Keratinocyte (primary cell): ENCODE results near the gene DPY19L2. TPM values are rescaled to one million over a fixed set of nuclear protein-coding genes. Genes with fewer than 3 reads are reported as not detected.
"Not testable (repeated sequence)": the region's sequence is repeated elsewhere in the genome, so short reads cannot be mapped to it uniquely, and the experiment has no call there.

Experiments
- DNase-seq: peaks from one replicate; pipeline ENCODE4 v3.0.0-alpha.2; 2011; ENCODE audit warnings: low read depth, missing footprints, low spot score
- FAIRE-seq: peaks from 2 replicates; lab custom pipeline; 2011; peaks lifted over from hg19 to GRCh38; lab: Jason Lieb, UNC
- H2AFZ ChIP-seq: 2 replicates; pipeline ENCODE4 v1.6.0; 2012; ENCODE audit warnings: low read length, control low read depth, inconsistent platforms; ENCODE audit not compliant: control insufficient read depth
- H3K27ac ChIP-seq: 2 replicates; pipeline ENCODE4 v1.5.1; 2011; ENCODE audit warnings: low read length; ENCODE audit not compliant: control insufficient read depth, insufficient read depth
- H3K27me3 ChIP-seq: 3 replicates; pipeline ENCODE4 v1.6.0; 2011; ENCODE audit warnings: low read length; ENCODE audit not compliant: control insufficient read depth, insufficient read depth; ENCODE audit errors: extremely low read depth
- H3K36me3 ChIP-seq, 2 experiments: 2 replicates in 1 of 2; 3 replicates in 1 of 2; pipeline ENCODE4 v1.5.1; 2011; ENCODE audit warnings: low read length in 2 of 2, mild to moderate bottlenecking in 1 of 2; ENCODE audit not compliant: control insufficient read depth in 2 of 2, insufficient read depth in 2 of 2; ENCODE audit errors: extremely low read depth in 1 of 2
- H3K4me1 ChIP-seq: 3 replicates; pipeline ENCODE4 v1.5.1; 2011; ENCODE audit warnings: low read length; ENCODE audit not compliant: control insufficient read depth, insufficient read depth; ENCODE audit errors: extremely low read depth
- H3K4me2 ChIP-seq: 3 replicates; pipeline ENCODE4 v1.6.0; 2011; ENCODE audit warnings: low read depth, low read length; ENCODE audit not compliant: control insufficient read depth, insufficient read depth; ENCODE audit errors: extremely low read depth
- H3K4me3 ChIP-seq, 3 experiments: fragments of 200-600 bp in 1 of 3; sonication (generic) in 1 of 3; 2 replicates in 2 of 3; 3 replicates in 1 of 3; pipeline ENCODE4 v1.5.1; 2011 to 2016; ENCODE audit warnings: low read length in 3 of 3, mild to moderate bottlenecking in 3 of 3, control low read depth in 2 of 3, inconsistent platforms in 1 of 3, low read depth in 1 of 3, mixed read lengths in 1 of 3, mixed run types in 1 of 3, moderate library complexity in 1 of 3; ENCODE audit not compliant: control insufficient read depth in 2 of 3, insufficient read depth in 2 of 3; ENCODE audit errors: extremely low read depth in 1 of 3
- H3K79me2 ChIP-seq: 2 replicates; pipeline ENCODE4 v1.6.0; 2012; ENCODE audit warnings: low read length; ENCODE audit not compliant: control insufficient read depth, insufficient read depth
- H3K9ac ChIP-seq: 3 replicates; pipeline ENCODE4 v1.6.0; 2011; ENCODE audit warnings: low read length; ENCODE audit not compliant: control insufficient read depth, insufficient read depth; ENCODE audit errors: extremely low read depth
- H3K9me1 ChIP-seq: 3 replicates; pipeline ENCODE4 v1.6.0; 2011; ENCODE audit warnings: low read length; ENCODE audit not compliant: control insufficient read depth, insufficient read depth; ENCODE audit errors: extremely low read depth
- H3K9me3 ChIP-seq: 2 replicates; pipeline ENCODE4 v1.5.1; 2012; ENCODE audit warnings: low read depth, low read length; ENCODE audit not compliant: control insufficient read depth
- H4K20me1 ChIP-seq: 3 replicates; pipeline ENCODE4 v1.6.0; 2011; ENCODE audit warnings: low read length; ENCODE audit not compliant: control insufficient read depth, insufficient read depth; ENCODE audit errors: extremely low read depth
- dilution Hi-C: fragments of 300-500 bp; cut with MboI; formaldehyde crosslinking; loops from one replicate; pipeline ENCODE4 v1.7.0; 2020; ENCODE audit warnings: low sequenced_read_pairs; ENCODE audit not compliant: extremely low pct_ligation_motif_present
- polyA plus RNA-seq, 5 experiments: library from polyadenylated mRNA; depleted of rRNA in 3 of 5; stranded (reverse) in 3 of 5; stranded (forward) in 1 of 5; unstranded in 1 of 5; fragments of >200 nt; gene quantifications; 1 replicate in 1 of 5; 2 replicates in 3 of 5; 3 replicates in 1 of 5; pipeline versions ENCODE4 v1.2.1 to v1.2.3, GENCODE V29; 2011 to 2012; ENCODE audit warnings: missing spikeins in 2 of 5, low read depth in 1 of 5, low replicate concordance in 1 of 5

The DPY19L2 gene
- polyA plus RNA-seq, 1 donor (not counting 4 experiments of a cell fraction or from before 2014, with no cell fraction given) = 3.3 TPM

GRCh38 chr12:63572038-63572437 lies 96.3 kb downstream of the DPY19L2 start:
- H3K4me2 ChIP-seq, dilution Hi-C loops, H4K20me1 ChIP-seq, H3K4me1 ChIP-seq, H3K9me1 ChIP-seq, H3K9ac ChIP-seq, FAIRE-seq, H3K79me2 ChIP-seq, H2AFZ ChIP-seq, H3K4me3 ChIP-seq, DNase-seq, H3K27me3 ChIP-seq, H3K27ac ChIP-seq, H3K9me3 ChIP-seq, H3K36me3 ChIP-seq: not testable (repeated sequence)

GRCh38 chr12:63558445-63558844 lies 109.8 kb downstream of the DPY19L2 start:
- H3K9ac ChIP-seq, H3K79me2 ChIP-seq, H3K4me2 ChIP-seq, H3K27ac ChIP-seq, dilution Hi-C loops, DNase-seq, H2AFZ ChIP-seq, FAIRE-seq, H3K36me3 ChIP-seq, H3K27me3 ChIP-seq, H3K9me1 ChIP-seq, H3K4me1 ChIP-seq, H3K4me3 ChIP-seq, H4K20me1 ChIP-seq, H3K9me3 ChIP-seq: not testable (repeated sequence)

GRCh38 chr12:63551397-63551796 lies 116.9 kb downstream of the DPY19L2 start:
- H3K79me2 ChIP-seq, H3K4me3 ChIP-seq, H3K4me1 ChIP-seq, H3K36me3 ChIP-seq, DNase-seq, H3K9me3 ChIP-seq, FAIRE-seq, H3K9me1 ChIP-seq, dilution Hi-C loops, H3K27ac ChIP-seq, H2AFZ ChIP-seq, H3K27me3 ChIP-seq, H3K4me2 ChIP-seq, H4K20me1 ChIP-seq, H3K9ac ChIP-seq: not testable (repeated sequence)

GRCh38 chr12:63549034-63549433 lies 119.3 kb downstream of the DPY19L2 start:
- dilution Hi-C loops, FAIRE-seq, H3K9me1 ChIP-seq: not testable (repeated sequence)

GRCh38 chr12:63545298-63545916 lies 122.9 kb downstream of the DPY19L2 start:
- H3K4me3 ChIP-seq, H3K27me3 ChIP-seq, H3K36me3 ChIP-seq, H4K20me1 ChIP-seq, H3K9ac ChIP-seq, H3K9me1 ChIP-seq, H3K9me3 ChIP-seq, H3K4me2 ChIP-seq, dilution Hi-C loops, H2AFZ ChIP-seq, H3K27ac ChIP-seq, H3K79me2 ChIP-seq, H3K4me1 ChIP-seq, FAIRE-seq, DNase-seq: not testable (repeated sequence)

More at GRCh38 chr12:63549034-63549433, 119.3 kb downstream of the DPY19L2 start:
- H3K9me3 ChIP-seq, H3K4me3 ChIP-seq, H3K27ac ChIP-seq, H3K79me2 ChIP-seq, H3K27me3 ChIP-seq, H4K20me1 ChIP-seq, H2AFZ ChIP-seq, H3K4me1 ChIP-seq, DNase-seq, H3K4me2 ChIP-seq, H3K36me3 ChIP-seq, H3K9ac ChIP-seq: not testable (repeated sequence)
